ENCODE measurements around the gene SERPINB2.
"Not testable (repeated sequence)": the region's sequence is repeated elsewhere in the genome, so short reads cannot be mapped to it uniquely, and the experiment has no call there.

- TF ChIP-seq, protein P1, sequence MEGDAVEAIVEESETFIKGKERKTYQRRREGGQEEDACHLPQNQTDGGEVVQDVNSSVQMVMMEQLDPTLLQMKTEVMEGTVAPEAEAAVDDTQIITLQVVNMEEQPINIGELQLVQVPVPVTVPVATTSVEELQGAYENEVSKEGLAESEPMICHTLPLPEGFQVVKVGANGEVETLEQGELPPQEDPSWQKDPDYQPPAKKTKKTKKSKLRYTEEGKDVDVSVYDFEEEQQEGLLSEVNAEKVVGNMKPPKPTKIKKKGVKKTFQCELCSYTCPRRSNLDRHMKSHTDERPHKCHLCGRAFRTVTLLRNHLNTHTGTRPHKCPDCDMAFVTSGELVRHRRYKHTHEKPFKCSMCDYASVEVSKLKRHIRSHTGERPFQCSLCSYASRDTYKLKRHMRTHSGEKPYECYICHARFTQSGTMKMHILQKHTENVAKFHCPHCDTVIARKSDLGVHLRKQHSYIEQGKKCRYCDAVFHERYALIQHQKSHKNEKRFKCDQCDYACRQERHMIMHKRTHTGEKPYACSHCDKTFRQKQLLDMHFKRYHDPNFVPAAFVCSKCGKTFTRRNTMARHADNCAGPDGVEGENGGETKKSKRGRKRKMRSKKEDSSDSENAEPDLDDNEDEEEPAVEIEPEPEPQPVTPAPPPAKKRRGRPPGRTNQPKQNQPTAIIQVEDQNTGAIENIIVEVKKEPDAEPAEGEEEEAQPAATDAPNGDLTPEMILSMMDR (IDR thresholded peaks at IDR 0.05) = not testable (repeated sequence)
- TF ChIP-seq POLR2A (IDR thresholded peaks at IDR 0.05) = not testable (repeated sequence)
Observed at GRCh38 chr18:63929369-63929768, 41.9 kb downstream of the SERPINB2 start.
